ENCODE results near the gene PRRT1B.
A peak's percentile ranks its signal among the peaks of the same experiment; 100 is the strongest.

The PRRT1B gene

DNA sequence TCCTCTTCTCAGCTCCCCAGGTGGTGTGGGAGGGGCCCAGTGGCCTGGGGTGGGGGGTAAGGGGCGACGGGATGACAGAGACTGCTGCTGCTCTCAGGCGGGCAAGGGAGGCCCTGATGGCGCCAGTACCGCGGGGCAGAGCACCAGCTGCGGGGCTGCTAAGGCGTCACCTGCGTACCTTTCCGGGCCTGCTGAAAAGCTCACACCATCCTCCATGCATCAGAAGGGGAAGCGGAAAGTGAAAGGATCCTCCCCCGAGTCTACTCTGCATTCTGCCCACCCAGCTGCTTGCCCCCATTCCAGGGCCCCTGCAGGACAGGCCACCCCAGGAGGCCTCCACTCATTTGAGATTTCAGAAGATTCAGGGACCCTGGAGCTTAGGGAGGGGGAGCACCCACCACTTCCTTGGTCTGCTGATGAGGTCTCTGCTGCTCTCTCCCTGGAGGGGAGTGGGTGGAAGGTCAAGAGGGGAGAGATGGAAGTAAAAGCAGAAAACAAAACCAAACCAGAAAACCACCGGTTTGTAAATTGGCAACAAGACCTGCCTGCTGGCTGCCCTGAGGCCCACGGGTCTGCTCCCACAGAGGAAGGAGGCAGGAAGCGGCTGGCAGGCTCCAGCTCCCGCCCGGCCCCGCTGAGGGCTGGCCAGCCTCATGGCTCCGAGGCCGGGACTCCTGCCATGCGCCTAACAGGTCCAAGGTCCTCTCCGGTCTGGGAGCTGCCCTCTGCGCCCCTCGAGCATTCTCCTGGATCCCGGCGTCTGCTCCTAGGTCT is 33.6 kb downstream of the PRRT1B start:
- peak in 2 of 3 donors; percentile 14 to 17 for DNase-seq (ENCODE audit: low read depth in 3 of 3, low spot score in 1 of 3)

DNA sequence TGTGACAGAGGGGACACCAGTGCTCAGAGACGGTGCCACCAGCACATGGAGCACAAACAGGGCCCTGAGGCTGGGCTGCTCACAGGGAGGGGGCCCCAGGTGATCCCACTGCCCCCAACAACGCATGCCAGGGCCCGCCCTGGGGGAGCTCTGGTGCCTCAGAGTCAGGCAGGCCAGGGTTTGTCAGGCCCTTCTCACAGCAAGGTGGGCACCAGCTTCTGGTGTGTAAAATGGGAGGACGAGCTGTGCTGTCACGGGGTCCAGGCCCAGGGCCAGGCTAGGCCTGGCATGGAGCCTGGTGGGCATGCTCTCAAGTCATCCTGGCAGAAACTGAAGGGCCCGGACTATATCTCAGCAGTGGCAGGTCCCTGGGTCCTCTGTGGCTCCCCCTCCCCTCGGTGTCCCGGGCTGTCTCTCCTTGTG is 34.5 kb downstream of the PRRT1B start:
- DNase-seq (ENCODE audit: low read depth in 3 of 3, low spot score in 1 of 3): no peak

DNA sequence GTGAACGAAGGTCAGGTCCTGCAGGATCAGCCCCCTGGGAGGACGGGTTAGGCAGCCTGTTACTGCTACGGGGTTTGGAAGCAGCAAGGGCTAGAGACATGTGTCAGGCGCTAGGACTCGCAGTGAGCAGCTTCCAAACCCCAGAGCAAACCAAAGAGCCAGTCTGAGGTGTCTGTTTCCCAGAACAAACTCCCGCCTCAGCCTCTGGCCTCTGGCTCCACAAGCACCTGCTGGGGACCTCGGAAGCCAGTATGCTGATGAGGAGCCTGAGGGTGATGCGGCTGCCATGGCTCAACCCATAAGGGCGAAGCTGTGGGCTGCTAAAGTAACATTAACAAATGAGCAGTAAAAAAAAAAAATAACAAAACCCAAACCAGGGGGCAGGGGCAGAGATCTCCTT is 35.0 kb downstream of the PRRT1B start:
- no peak for DNase-seq (ENCODE audit: low read depth in 3 of 3, low spot score in 1 of 3)

DNA sequence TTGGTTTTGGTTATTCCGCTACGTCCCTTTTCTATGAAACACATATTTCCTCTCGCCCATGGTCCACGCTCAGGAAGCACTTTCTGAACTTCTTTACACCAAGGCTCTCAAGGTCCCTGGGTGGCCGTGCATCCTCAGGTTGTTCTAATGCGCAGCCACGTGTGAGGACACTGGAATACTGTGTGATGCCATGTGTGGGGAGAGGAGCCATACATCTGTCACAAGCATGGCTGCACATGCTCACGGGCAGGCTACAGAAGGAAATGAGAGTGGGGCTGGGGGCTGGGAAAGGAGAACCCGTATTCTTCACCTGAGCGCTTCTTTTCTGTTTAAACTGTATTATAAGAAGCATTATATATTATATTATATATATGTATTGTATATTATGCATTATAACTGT is 36.7 kb downstream of the PRRT1B start:
- no peak for DNase-seq (ENCODE audit: low read depth in 3 of 3, low spot score in 1 of 3)

DNA sequence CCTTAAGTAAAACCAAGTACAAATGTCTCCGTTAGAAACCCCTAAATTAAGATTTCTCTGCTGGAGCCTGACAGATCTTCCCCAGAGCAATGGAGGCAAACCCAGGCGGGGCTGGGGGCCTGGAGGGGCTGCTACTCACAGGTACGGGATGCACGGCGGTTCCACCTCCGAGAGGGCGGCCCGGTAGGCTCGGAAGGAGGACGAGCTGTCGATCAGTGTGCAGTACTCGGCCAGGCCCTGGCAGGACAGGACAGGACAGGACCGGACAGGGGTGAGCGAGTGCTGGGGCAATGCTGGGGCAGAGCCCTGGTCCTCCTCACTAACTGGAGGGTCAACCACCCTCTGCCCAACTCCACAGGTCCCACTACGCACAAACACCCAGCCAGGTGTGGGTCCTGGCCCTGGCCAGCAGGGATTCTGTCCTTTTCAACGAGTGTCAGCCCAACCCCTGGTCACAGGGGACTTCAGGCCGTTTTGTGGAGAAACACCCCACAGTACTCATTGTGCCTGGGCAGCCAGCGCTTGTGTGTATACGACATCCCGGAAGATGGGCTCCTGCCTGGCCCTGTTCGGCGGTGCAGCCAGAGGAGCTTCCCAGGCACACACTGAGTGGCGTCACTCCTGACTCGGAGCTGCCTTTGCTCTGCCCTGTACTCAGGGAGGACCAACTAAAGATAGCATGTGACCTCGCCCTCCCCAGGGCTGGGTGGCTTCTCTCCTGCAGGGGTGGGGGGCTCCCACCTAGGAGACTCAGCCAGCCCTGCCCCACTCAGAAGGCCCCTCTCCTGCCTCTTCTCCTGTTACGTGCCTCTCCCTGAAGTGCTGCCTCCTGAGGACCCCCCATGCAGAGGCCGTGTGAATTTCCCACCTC is 37.4 kb downstream of the PRRT1B start:
- DNase-seq (ENCODE audit: low read depth in 3 of 3, low spot score in 1 of 3): no peak

DNA sequence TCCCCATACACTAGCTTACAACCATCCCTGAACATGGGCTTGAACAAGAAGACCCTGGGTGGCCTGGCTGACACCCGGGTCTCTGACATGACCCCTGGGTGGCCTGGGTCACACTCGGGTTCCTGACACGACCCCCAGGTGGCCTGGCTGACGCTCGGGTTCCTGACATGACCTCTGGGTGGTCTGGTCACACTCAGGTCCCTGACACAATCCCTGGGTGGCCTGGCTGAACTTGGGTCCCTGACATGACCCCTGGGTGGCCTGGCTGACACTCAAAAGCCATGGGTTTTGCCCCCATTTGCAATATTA is 38.0 kb downstream of the PRRT1B start:
- DNase-seq (ENCODE audit: low read depth in 3 of 3, low spot score in 1 of 3): no peak

DNA sequence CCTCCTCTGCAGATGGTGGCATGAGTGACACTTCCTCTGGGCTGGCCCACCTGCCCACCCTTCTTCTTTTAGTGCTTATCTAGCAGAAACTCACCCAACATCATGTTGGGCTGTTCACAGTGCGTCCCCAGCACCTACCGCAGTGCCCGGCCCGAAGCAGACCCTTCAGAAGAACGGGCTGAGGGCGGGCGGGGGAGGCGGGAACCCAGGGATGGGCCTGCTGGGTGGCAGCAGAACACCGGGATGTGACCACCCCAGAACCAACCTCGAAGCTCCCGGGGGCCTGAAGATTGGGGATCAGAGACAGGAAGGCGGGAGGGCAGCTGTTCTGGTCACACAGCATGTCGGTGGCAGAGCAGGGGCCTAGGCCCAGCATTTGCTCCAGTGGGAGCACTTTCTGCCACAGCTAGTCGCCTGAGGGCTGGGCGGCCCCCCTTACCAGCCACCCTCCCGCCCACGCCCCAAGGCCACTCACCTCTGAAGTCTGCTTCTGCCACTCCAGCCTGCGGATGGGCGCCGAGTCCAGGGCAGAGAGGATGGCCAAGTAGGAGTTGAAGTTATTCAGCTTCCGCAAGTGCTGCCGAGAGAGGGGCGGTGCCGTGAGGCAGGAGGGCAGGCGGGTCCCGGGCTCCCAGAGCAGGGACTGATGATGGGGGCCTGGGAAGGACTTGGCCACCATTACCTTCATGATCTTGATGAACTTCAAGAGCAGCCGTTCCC is 38.7 kb downstream of the PRRT1B start:
- no peak for DNase-seq (ENCODE audit: low read depth in 3 of 3, low spot score in 1 of 3)

DNA sequence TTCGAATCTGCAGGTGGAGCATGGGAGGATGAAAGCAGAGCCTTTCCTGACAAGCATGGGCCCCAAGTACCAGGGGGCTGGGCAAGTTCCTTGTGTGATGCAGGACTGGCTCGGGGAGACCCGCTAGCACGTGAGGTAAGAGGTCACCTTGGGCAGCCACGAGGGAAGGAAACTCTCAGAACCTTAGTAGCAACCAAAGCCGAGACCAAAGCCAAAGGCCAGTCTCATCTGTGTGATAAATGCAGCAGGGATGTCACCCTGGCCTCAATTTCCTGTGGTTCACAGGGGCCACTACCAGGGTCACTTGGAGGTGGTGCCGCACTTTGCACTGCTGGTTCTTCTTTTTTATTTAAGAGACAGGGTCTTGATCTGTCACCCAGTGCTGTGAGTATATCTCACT is 39.5 kb downstream of the PRRT1B start:
- no peak for DNase-seq (ENCODE audit: low read depth in 3 of 3, low spot score in 1 of 3)

DNA sequence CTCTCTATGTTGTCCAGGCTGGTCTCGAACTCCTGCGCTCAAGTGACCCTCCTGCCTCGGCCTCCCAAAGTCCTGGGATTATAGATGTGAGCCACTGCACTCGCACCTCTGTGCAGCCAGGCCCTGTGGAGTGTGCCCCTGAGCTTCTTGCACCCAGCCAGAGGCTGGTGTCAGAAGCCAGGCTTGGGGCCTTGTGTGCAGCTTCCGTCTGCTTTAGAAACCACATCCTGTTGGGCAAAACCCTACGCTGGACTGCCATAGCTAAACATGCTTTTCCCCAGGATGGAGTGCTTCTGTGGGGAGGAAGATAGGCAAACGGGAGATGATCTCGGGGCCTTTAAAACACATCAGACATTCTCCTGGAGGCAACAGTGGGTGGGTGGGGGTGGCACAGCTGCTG is 40.1 kb downstream of the PRRT1B start:
- DNase-seq (ENCODE audit: low read depth in 3 of 3, low spot score in 1 of 3): peak in 2 of 3 donors; percentile 20 to 30

DNA sequence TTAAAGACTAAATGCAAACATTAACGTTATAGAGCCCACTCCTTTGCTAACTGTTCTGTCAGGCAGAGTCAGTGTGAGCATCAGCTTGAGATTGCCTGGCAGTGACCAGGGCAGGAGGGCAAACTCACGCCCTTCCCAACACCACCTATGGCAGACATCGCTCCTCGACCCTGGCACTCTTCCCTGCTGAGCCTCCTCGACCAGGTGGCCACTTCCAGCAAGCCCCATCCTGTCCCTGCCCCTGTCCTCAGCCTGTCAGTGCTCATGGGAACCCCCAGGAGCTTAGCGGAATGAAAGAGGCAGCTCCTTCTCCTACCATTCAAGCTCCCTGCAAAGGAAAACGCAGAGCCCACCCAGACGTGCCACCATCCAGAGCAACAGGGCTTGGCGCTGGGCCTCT is 42.0 kb downstream of the PRRT1B start:
- DNase-seq (ENCODE audit: low read depth in 3 of 3, low spot score in 1 of 3): no peak

DNA sequence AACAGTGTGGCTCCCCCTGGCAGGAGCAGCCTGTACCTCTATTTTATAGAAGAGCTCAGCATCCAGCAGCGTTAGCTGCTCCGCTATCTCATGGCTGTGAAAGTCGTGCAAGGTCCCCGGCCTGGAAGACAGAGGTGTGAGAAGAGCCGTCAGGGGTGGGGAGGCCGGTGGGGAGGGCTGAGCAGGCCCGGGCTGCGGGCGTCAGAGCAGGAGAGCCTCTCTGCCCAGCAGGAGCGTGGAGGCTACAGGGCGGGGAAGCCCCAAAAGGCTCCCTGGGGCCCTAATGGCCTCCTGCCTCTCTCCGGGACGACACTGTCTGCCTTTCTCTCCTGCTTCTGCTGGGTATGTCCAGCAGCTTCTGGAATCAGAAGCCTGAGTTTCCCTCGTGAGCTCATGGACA is 42.6 kb downstream of the PRRT1B start:
- no peak for DNase-seq (ENCODE audit: low read depth in 3 of 3, low spot score in 1 of 3)

DNA sequence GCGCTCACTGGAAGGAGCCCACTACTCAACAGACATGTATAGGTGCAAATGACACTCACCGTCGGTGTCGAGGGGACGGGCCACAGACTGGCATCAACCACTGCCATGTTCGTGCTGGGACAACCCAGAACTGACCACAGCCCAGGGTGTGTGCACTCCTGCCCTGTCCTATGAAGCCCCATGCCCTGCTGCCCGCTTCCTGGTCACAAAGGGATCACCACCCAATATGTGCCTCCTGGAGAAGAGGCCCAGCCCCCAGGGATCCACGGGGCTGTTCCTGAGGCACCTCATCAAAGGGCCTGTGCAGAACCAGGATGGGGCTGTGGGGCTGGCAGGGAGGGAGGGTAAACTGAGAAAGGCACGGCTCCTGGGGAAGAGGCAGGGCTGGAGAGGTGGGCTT is 43.1 kb downstream of the PRRT1B start:
- DNase-seq (ENCODE audit: low read depth in 3 of 3, low spot score in 1 of 3): no peak

DNA sequence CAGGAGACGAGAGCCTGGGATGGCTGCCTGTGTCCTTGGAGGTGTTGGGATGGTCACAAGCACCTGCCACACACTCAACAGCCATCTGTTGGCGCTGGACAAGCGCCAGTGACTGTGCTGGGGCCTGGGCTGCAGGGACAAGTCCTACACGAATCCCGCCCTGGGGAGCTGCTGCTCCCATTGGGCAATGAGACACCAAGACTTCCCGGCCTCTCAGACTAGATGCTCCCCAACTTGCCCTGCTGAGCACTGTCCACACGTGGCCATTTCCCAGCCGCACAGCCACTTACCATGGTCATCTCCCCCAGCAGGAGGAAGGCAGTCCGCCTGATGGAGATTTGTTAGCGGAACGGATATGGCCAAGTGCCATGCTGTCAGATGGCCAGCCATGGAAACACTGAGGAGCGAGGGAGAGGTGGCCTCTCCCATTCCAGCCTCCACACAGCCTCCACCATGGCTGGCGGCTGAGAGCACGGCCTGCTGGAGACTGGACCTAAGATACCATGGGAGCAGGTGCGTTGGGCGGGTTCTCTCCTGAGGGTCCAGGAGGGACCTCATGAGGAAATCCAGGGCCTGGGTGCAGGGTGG is 43.9 kb downstream of the PRRT1B start:
- no peak for DNase-seq (ENCODE audit: low read depth in 3 of 3, low spot score in 1 of 3)

DNA sequence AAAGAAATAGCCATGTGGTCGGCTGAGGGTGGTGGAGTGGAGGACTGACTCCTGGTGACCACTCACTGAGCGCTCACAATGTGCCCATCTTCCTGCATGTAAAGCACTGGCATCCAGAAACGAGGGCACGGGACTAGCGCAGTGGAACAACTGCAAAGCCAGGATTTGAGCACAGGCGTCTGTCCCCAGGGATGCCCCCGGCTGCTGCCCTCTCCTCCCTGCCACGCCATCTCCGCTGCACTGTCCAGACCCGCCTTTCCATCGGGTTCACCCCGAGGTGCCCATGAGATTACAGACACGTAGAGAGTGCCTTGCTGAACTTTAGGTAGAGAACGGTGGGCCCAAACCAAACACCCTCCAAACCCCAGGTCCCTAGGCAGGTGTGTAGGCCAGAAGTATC is 44.7 kb downstream of the PRRT1B start:
- DNase-seq (ENCODE audit: low read depth in 3 of 3, low spot score in 1 of 3): no peak

DNA sequence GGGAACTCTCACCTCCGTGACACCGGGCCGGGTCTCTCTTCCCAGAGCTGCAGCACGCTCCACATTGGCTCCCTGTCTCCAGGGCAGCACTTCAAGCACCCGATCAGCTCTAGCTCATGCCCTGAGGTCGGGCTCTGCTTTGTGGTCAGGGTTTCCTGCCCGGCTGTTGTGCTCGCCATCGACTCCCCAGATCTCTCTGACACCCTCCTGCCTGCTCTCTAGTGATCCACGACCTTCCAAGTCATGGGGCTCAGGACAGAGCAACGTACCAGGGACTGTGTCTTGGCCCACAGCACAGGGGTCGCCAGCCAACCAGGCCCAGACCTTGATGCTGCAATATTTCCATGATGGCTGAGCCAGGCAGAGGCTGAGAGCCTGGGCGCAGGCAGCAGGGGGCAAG is 45.1 kb downstream of the PRRT1B start:
- DNase-seq (ENCODE audit: low read depth in 3 of 3, low spot score in 1 of 3): no peak

DNA sequence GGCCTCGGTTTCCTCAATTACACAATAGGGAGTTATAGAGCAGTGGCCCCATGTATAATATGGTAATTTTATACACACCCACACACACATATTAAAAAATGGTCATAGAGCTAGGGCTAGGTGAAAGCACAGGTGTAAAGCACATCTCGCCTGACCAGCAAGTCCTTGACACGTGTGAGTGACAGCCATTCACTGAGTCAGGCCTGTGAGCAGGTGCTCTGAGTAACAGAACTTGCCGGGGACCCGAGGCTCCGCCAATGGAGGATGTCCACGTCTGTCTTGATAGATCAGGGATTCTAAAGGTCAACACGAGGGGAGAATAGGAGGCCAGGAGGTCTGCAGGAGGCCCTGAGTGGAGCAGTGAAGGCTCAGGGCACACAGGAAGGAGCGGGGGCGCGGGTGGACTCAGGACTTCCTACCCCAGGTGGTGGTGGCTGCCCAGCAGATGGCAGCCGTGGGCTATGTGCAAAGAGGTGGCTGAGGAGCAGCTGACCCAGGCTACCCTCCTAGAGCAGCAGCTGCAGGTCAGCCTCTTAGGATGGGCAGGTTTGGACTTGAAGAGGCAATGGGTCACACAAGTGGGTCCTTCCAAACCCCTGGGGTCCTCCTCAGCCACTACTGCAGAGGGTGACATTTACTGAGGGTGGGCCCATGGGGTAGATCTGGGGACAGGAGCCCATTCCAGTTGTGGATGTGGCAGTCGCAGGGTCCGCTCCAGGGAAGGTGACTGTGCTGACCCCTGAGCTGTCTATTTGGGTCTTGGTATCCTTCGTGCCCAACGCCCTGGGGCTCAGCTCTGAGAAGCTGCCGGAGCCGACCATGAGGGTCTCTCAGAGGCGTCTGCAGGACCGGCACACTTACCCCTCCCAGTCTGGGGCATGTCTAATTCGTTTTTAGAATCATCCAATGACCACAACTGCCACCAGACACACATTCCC is 45.9 kb downstream of the PRRT1B start:
- DNase-seq (ENCODE audit: low read depth in 3 of 3, low spot score in 1 of 3): peak; percentile 52 to 66 (median 59)

DNA sequence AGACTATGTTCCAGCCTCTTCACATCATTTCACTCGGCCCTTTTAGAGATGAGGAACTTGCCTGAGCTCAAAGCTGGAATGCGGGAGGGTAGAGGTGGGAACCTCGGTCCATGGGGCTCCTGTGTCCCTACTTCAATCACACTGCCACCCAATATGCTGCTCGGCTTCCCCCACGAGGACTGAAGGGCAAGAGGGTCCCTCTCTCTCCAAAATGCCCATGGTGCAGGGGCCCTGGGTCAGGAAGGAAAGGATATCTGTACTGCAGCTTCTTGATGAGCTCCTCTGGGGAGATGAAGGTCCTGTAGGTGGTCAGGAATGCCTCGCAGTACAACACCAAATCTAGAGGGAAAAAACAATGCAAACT is 46.5 kb downstream of the PRRT1B start:
- DNase-seq (ENCODE audit: low read depth in 3 of 3, low spot score in 1 of 3): no peak

DNA sequence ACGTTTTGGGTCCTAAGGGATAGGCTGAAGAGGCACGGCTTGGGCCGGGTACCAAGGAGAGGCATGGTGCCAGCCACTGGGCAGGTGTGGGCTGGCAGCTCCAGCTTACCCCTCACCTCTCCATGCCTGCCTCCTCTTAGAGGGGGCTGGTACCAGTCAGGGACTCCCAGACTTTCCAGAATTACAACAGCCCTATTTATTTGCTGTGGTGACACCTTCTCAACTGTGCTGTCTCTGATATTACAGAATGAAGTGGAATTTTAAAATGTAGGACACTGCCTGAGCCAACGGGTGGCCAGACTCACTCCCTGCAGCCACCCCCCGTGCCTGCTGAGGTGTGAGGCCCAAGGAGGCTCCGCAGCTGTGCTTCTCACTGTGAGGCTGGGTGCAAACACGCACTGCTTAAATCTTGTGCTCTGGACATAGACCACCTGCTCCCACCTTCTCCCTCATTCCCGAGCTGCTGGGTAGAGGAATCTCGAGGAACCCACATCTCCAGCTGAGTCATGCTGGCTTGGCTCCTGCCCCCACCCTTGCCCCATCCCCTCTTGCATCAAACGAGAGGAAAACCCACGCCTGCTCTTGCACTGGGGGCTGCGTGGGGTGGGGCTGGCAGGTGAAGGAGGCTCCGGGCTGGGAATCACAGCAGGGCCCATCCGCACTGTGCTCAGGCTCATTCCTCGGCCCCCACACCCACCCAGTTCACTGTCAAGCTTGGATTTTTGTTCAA is 47.9 kb downstream of the PRRT1B start:
- DNase-seq (ENCODE audit: low read depth in 3 of 3, low spot score in 1 of 3): no peak

DNA sequence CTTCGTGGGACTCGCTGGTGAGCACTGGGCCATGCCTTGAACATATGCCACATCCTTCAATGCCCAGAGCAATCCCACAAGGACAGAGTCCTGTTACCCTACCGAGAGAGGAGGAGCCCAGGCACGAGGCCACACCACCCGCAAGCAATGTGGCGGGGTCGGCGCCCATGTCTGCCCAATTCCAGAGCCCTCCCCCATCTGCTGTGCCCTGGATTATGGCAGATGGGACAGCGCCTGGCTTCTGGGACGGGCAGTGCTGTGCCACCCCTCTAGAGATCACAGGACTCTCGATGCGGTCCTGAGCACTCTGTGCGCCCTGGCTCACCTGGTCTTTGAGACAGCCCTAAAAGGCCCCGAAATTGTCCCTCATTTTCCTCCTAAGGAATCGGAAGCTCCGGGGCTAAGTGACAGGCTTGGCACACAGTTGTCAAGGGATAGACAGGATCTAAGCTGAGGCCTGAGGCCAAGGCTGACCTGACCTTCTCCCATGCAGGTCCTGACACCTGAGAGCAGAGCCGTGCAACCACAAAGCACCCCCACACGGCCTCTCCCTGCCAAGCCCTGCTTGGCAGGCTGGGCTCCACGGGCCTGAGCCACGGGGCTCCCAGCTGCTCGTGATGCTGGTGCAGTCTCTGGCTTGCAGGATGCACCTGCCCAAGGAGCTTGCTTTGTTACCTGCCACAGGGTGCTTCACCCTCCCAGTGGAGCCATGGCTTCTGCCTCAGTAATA is 48.8 kb downstream of the PRRT1B start:
- DNase-seq (ENCODE audit: low read depth in 3 of 3, low spot score in 1 of 3): no peak

Measured in stimulated activated CD4-positive, alpha-beta T cell treated with anti-CD3 and anti-CD28 coated beads, TNF-alpha, amount 100 ng/mL, for 1 hour (primary cell).